NB4 (cell line): ENCODE measurements around the gene ARPC1A.
A peak's percentile ranks its signal among the peaks of the same experiment; 100 is the strongest.
"Not testable (repeated sequence)": the region's sequence is repeated elsewhere in the genome, so short reads cannot be mapped to it uniquely, and the experiment has no call there.

ENCODE experiments used
- DNase-seq: peaks from one replicate; pipeline ENCODE4 v3.0.0; 2010; ENCODE audit warnings: low read depth
- H3K4me3 ChIP-seq: one replicate; pipeline ENCODE4 v1.5.1; 2011; ENCODE audit warnings: mild to moderate bottlenecking, low read depth, low read length, moderate library complexity
- MYC ChIP-seq: IDR thresholded peaks from 2 replicates; pipeline ENCODE4 v1.6.1; 2011; ENCODE audit warnings: low read depth, low read length
- POLR2A ChIP-seq: IDR thresholded peaks from 2 replicates; pipeline ENCODE4 v1.6.1; 2011; ENCODE audit warnings: mild to moderate bottlenecking; ENCODE audit not compliant: insufficient read length; ENCODE audit errors: extremely low read depth
- TF ChIP-seq, protein P1 (sequence below): IDR thresholded peaks from one replicate; pipeline ENCODE4 v1.5.1; 2012; ENCODE audit warnings: low read depth, low read length
- TF ChIP-seq, protein P2 (sequence below): IDR thresholded peaks from 2 replicates; pipeline ENCODE4 v1.6.1; 2011; ENCODE audit warnings: low read depth, low read length

Gene ARPC1A

DNA sequence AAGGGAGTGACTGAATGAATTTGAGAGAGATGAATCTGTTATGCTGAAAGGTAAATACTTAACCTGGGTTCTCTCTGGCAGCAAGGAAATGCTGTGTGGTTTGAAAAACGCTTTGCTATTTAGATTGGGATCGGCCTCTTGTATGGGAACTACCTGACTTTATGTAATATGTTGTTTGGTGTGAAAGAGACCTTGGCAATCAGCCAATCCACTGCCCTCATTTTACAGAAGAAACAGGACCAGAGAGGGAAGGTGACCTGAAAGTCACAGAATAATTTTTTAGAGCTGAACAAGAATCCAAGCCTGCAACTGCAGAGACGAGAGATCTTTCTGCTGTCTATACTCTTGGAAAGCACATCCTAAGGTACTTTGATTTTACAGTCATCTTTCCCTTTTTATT is 84.1 kb downstream of the ARPC1A start:
- TF ChIP-seq, protein P1, sequence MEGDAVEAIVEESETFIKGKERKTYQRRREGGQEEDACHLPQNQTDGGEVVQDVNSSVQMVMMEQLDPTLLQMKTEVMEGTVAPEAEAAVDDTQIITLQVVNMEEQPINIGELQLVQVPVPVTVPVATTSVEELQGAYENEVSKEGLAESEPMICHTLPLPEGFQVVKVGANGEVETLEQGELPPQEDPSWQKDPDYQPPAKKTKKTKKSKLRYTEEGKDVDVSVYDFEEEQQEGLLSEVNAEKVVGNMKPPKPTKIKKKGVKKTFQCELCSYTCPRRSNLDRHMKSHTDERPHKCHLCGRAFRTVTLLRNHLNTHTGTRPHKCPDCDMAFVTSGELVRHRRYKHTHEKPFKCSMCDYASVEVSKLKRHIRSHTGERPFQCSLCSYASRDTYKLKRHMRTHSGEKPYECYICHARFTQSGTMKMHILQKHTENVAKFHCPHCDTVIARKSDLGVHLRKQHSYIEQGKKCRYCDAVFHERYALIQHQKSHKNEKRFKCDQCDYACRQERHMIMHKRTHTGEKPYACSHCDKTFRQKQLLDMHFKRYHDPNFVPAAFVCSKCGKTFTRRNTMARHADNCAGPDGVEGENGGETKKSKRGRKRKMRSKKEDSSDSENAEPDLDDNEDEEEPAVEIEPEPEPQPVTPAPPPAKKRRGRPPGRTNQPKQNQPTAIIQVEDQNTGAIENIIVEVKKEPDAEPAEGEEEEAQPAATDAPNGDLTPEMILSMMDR, result no peak
- peak overlapping the region; percentile 95 for H3K4me3 ChIP-seq
- DNase-seq, result no peak

DNA sequence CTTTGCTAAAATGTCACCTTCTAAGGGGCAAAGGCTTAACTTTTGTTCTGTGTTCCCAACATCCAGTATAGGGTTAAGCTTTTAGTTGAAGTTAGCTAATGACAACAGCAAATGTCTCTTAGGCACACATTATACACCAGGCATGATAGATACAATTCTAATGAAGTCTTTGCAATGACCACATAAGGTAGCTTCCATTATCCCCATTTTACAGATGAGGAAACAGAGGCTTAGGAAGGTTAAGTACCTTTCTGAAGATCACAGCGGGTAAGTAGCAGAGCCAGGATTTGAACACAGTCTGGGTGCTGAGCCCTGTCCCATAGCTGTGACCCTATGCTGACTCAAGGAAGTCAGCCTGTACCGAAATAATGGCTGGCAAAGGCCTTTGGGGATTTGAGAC is 84.9 kb downstream of the ARPC1A start:
- TF ChIP-seq, protein P1, result no peak
- no peak for TF ChIP-seq POLR2A
- TF ChIP-seq MYC, result no peak
- TF ChIP-seq, protein P2, sequence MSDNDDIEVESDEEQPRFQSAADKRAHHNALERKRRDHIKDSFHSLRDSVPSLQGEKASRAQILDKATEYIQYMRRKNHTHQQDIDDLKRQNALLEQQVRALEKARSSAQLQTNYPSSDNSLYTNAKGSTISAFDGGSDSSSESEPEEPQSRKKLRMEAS, result no peak
- DNase-seq, result no peak
- peak overlapping the region; percentile 10 for H3K4me3 ChIP-seq

DNA sequence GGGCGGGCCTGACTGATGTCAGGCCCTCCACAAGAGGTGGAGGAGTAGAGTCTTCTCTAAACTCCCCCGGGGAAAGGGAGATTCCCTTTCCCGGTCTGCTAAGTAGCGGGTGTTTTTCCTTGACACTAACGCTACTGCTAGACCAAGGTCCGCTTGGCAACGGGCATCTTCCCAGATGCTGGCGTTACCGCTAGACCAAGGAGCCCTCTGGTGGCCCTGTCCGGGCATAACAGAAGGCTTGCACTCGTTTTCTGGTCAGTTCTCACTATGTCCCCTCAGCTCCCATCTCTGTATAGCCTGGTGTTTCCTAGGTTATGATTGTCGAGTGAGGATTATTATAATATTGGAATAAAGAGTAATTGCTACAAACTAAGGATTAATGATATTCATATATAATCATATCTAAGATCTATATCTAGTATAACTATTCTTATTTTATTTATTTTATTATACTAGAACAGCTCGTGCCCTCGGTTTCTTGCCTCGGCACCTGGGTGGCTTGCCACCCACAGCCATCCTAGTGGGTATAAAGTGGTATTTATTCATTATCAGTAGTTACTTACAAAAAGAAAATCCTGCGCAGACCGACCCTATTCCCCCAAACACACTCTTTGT is 89.9 kb downstream of the ARPC1A start:
- DNase-seq, result peak; percentile 62
- not testable (repeated sequence) for H3K4me3 ChIP-seq
- TF ChIP-seq, protein P1, result peak; percentile 74
